Lower leg skin (tissue), 3 donors: ENCODE measurements around the gene SAFB.

ENCODE experiments used
- CTCF ChIP-seq, 3 donors: fragments of 450-650 bp; IDR thresholded peaks; one replicate each; pipeline ENCODE4 v1.5.1; 2016; ENCODE audit warnings: antibody characterized with exemption in 3 of 3, mild to moderate bottlenecking in 3 of 3, moderate library complexity in 2 of 3
- POLR2A ChIP-seq, 2 donors: fragments of 450-650 bp; IDR thresholded peaks; one replicate each; pipeline ENCODE4 v1.6.1; 2016 to 2017; ENCODE audit warnings: antibody characterized with exemption in 2 of 2, mild to moderate bottlenecking in 1 of 2, moderate library complexity in 1 of 2

- TF ChIP-seq POLR2A (IDR thresholded peaks at IDR 0.05) (no peak), CTCF (IDR thresholded peaks at IDR 0.05) (no peak)
Measured at GRCh38 chr19:5632241-5632612, 9.3 kb downstream of the SAFB start.
